K562 (cell line): ENCODE measurements around the gene YBX1. TPM values are rescaled to one million over a fixed set of nuclear protein-coding genes. Genes with fewer than 3 reads are reported as not detected.

ENCODE experiments used
- BMI1 ChIP-seq: fragments of 150-350 bp; IDR thresholded peaks from 2 replicates; pipeline ENCODE4 v1.6.1; 2014; ENCODE audit warnings: low read length
- DPF2 ChIP-seq: fragments of 450-650 bp; IDR thresholded peaks from 2 replicates; pipeline ENCODE4 v1.6.1; 2016
- ESRRB ChIP-seq: fragments of 250-450 bp; sonication (Bioruptor Pico); IDR thresholded peaks from 2 replicates; pipeline ENCODE4 v1.5.0; 2020; ENCODE audit warnings: mild to moderate bottlenecking, moderate library complexity, borderline replicate concordance
- GABPB1 ChIP-seq: sonication (generic); formaldehyde crosslinking; IDR thresholded peaks from 2 replicates; pipeline ENCODE4 v1.8.0; 2022; ENCODE audit warnings: mild to moderate bottlenecking, missing genetic modification reagents
- MBD2 ChIP-seq: sonication (generic); IDR thresholded peaks from 2 replicates; pipeline ENCODE4 v1.6.1; 2016; ENCODE audit warnings: low read depth, borderline replicate concordance
- MECOM ChIP-seq: fragments of 250-450 bp; sonication (Bioruptor Pico); IDR thresholded peaks from 2 replicates; pipeline ENCODE4 v1.8.0; 2022; ENCODE audit warnings: inconsistent platforms
- RNF2 ChIP-seq: sonication (generic); IDR thresholded peaks from 2 replicates; pipeline ENCODE4 v1.6.1; 2016
- SIRT6 ChIP-seq: IDR thresholded peaks from one replicate; pipeline ENCODE4 v1.6.1; 2012; ENCODE audit warnings: low read depth, mild to moderate bottlenecking, control low read depth, inconsistent platforms, low read length, moderate library complexity
- SMAD4 ChIP-seq: fragments of 250-450 bp; sonication (Bioruptor Pico); conservative IDR thresholded peaks from 2 replicates; pipeline ENCODE4 v1.8.0; 2021; ENCODE audit warnings: inconsistent platforms, mild to moderate bottlenecking, moderate library complexity
- SMC3 ChIP-seq: conservative IDR thresholded peaks from 2 replicates; pipeline ENCODE4 v1.6.1; 2011; ENCODE audit warnings: low read depth, low read length, improper control_type of control experiment; ENCODE audit not compliant: insufficient read depth
- TAF9B ChIP-seq: fragments of 450-650 bp; IDR thresholded peaks from 2 replicates; pipeline ENCODE4 v1.6.1; 2018; ENCODE audit warnings: mild to moderate bottlenecking; ENCODE audit not compliant: partially characterized antibody
- THAP12 ChIP-seq: fragments of 250-450 bp; sonication (Bioruptor Pico); IDR thresholded peaks from 2 replicates; pipeline ENCODE4 v1.9.0; 2021; ENCODE audit warnings: mild to moderate bottlenecking, inconsistent platforms
- THRA ChIP-seq: fragments of 450-650 bp; IDR thresholded peaks from 2 replicates; pipeline ENCODE4 v1.6.1; 2017; ENCODE audit warnings: mild to moderate bottlenecking, moderate library complexity
- ZFP30 ChIP-seq: fragments of 250-450 bp; sonication (Bioruptor Pico); IDR thresholded peaks from 2 replicates; pipeline ENCODE4 v1.8.0; 2022; ENCODE audit warnings: moderate library complexity, mild to moderate bottlenecking, inconsistent platforms, borderline replicate concordance
- ZNF586 ChIP-seq: fragments of 450-650 bp; formaldehyde crosslinking; conservative IDR thresholded peaks from 2 replicates; pipeline ENCODE4 v1.4.0; 2020; ENCODE audit warnings: mild to moderate bottlenecking, moderate library complexity
- polyA plus RNA-seq, 8 experiments: library from polyadenylated mRNA; depleted of rRNA in 4 of 8; stranded (reverse) in 5 of 8; unstranded in 3 of 8; fragments of >200 nt; fragmentation: Nextera tagmentation in 2 of 8; fragmentation: Illumina TruSeq in 1 of 8; extraction: Ambion mirVana in 2 of 8; extraction: Trizol in 1 of 8; gene quantifications; 2 replicates each; pipeline versions ENCODE4 v1.2.1 to v1.2.3, GENCODE V29; 2011 to 2014; ENCODE audit warnings: inconsistent platforms in 1 of 8, missing spikeins in 1 of 8
- total RNA-seq, 7 experiments: library from RNA; depleted of rRNA in 6 of 7; stranded (reverse); fragments of >200 nt in 6 of 7; fragmentation: Illumina TruSeq in 2 of 7; extraction: Trizol in 2 of 7; gene quantifications; 2 replicates each; pipeline versions ENCODE4 v1.2.1 to v1.2.3, GENCODE V29; 2011 to 2021; ENCODE audit warnings: low replicate concordance in 1 of 7
- TF ChIP-seq, protein P1 (sequence below): fragments of 450-650 bp; IDR thresholded peaks from 2 replicates; pipeline ENCODE4 v1.7.1; 2018; ENCODE audit warnings: mild to moderate bottlenecking, low read depth; ENCODE audit not compliant: partially characterized antibody
- TF ChIP-seq, protein P2 (sequence below): IDR thresholded peaks from 2 replicates; pipeline ENCODE4 v1.6.1; 2011; ENCODE audit not compliant: insufficient read length; ENCODE audit errors: extremely low read depth
- TF ChIP-seq, protein P3 (sequence below): fragments of 250-450 bp; sonication (Bioruptor Pico); IDR thresholded peaks from 2 replicates; pipeline ENCODE4 v1.5.0; 2021; ENCODE audit warnings: mild to moderate bottlenecking, borderline replicate concordance

The YBX1 gene
- total and polyA plus RNA-seq, 9 of the 15 experiments (the other 6 are each of a cell fraction or from before 2014, with no cell fraction given) = 363 to 1,955 (median 1,216) TPM

DNA sequence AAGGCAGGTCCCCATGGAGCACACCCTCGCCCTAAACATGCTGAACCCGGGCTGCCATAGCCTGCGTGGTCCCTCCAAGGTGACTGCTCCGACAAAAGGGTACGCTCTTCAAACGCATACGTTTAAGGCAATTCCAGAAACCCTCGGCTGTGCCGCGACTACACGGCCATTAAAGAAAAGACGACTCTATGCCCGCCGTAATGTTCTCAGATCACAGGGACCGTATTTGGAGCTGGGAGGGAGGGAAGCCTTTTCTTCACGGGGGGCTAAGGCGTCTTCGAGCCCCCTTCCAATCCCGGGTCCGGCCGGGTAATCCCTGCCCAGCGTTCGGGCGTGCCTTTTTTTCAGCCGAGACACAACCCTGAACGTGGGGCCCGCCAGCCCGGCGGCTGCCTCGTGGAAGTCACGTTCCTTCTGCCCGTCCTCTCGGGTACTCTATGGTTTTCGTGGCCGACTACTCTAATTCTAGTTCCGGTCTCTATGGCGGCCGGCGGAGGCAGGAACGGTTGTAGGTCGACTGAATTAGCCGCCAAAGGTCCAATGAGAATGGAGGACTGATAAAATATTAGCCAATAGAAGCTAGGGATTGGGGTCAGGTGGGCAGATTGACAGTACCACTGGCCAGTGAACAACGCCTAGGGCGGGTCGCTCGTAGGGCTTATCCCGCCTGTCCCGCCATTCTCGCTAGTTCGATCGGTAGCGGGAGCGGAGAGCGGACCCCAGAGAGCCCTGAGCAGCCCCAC, at the start of gene YBX1 (continued):
- TF ChIP-seq THRA = no peak
- TF ChIP-seq, protein P1, sequence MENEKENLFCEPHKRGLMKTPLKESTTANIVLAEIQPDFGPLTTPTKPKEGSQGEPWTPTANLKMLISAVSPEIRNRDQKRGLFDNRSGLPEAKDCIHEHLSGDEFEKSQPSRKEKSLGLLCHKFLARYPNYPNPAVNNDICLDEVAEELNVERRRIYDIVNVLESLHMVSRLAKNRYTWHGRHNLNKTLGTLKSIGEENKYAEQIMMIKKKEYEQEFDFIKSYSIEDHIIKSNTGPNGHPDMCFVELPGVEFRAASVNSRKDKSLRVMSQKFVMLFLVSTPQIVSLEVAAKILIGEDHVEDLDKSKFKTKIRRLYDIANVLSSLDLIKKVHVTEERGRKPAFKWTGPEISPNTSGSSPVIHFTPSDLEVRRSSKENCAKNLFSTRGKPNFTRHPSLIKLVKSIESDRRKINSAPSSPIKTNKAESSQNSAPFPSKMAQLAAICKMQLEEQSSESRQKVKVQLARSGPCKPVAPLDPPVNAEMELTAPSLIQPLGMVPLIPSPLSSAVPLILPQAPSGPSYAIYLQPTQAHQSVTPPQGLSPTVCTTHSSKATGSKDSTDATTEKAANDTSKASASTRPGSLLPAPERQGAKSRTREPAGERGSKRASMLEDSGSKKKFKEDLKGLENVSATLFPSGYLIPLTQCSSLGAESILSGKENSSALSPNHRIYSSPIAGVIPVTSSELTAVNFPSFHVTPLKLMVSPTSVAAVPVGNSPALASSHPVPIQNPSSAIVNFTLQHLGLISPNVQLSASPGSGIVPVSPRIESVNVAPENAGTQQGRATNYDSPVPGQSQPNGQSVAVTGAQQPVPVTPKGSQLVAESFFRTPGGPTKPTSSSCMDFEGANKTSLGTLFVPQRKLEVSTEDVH = peak; percentile 72
- TF ChIP-seq RNF2 = no peak; the same call in 1 of the 2 replicates
- TF ChIP-seq DPF2 = 0 out of 2 replicates have a peak, but pooled peaks have one; percentile 29
- peak; percentile 48; the same call in 1 of the 2 replicates for TF ChIP-seq THAP12 (CRISPR knock-in tag)
- TF ChIP-seq, protein P2, sequence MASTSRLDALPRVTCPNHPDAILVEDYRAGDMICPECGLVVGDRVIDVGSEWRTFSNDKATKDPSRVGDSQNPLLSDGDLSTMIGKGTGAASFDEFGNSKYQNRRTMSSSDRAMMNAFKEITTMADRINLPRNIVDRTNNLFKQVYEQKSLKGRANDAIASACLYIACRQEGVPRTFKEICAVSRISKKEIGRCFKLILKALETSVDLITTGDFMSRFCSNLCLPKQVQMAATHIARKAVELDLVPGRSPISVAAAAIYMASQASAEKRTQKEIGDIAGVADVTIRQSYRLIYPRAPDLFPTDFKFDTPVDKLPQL = no peak
- TF ChIP-seq, protein P3, sequence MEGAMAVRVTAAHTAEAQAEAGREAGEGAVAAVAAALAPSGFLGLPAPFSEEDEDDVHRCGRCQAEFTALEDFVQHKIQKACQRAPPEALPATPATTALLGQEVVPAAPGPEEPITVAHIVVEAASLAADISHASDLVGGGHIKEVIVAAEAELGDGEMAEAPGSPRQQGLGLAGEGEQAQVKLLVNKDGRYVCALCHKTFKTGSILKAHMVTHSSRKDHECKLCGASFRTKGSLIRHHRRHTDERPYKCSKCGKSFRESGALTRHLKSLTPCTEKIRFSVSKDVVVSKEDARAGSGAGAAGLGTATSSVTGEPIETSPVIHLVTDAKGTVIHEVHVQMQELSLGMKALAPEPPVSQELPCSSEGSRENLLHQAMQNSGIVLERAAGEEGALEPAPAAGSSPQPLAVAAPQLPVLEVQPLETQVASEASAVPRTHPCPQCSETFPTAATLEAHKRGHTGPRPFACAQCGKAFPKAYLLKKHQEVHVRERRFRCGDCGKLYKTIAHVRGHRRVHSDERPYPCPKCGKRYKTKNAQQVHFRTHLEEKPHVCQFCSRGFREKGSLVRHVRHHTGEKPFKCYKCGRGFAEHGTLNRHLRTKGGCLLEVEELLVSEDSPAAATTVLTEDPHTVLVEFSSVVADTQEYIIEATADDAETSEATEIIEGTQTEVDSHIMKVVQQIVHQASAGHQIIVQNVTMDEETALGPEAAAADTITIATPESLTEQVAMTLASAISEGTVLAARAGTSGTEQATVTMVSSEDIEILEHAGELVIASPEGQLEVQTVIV (CRISPR knock-in tag) = no peak
- no peak for TF ChIP-seq SIRT6
- peak; percentile 89 for TF ChIP-seq GABPB1 (CRISPR knock-in tag)
- TF ChIP-seq BMI1 = no peak
- peak; percentile 95 for TF ChIP-seq TAF9B
- TF ChIP-seq MBD2 = peak; percentile 98
- TF ChIP-seq SMAD4 (CRISPR knock-in tag) = peak; percentile 70; the same call in 1 of the 2 replicates
- no peak for TF ChIP-seq ZNF586 (CRISPR knock-in tag)
- no peak for TF ChIP-seq SMC3
- no peak for TF ChIP-seq MECOM (CRISPR knock-in tag)
- no peak for TF ChIP-seq ZFP30 (CRISPR knock-in tag)
- TF ChIP-seq ESRRB (CRISPR knock-in tag) = no peak
